Activated CD4-positive, alpha-beta T cell treated with anti-CD3 and anti-CD28 coated beads, Interleukin-2, amount 10 ng/mL, durations not matched to agents 24 days and 14 days (primary cell): Measurements from ENCODE around the gene PMM2. TPM values are rescaled to one million over a fixed set of nuclear protein-coding genes. Genes with fewer than 3 reads are reported as not detected.
"Not testable (repeated sequence)": the region's sequence is repeated elsewhere in the genome, so short reads cannot be mapped to it uniquely, and the experiment has no call there.

Experiments used
- DNase-seq: peaks from one replicate; pipeline ENCODE4 v3.0.0; 2022
- H3K27ac Mint-ChIP-seq: one replicate; pipeline ENCODE4 v1.8.0; 2022; ENCODE audit warnings: mild to moderate bottlenecking, mixed read lengths
- H3K27me3 Mint-ChIP-seq: one replicate; pipeline ENCODE4 v1.8.0; 2022; ENCODE audit warnings: mixed read lengths
- H3K36me3 Mint-ChIP-seq: one replicate; pipeline ENCODE4 v1.8.0; 2022; ENCODE audit warnings: low read depth, mild to moderate bottlenecking, mixed read lengths
- H3K4me1 Mint-ChIP-seq: one replicate; pipeline ENCODE4 v1.8.0; 2021; ENCODE audit warnings: mixed read lengths
- H3K4me3 Mint-ChIP-seq: one replicate; pipeline ENCODE4 v1.8.0; 2022; ENCODE audit warnings: mild to moderate bottlenecking, moderate library complexity, mixed read lengths
- H3K9me3 Mint-ChIP-seq: one replicate; pipeline ENCODE4 v1.8.0; 2021; ENCODE audit warnings: mixed read lengths
- intact Hi-C: fragments of 100-400 bp; cut with micrococcal nuclease; formaldehyde crosslinking; loops from one replicate; pipeline ENCODE4 v1.15.1; 2023
- total RNA-seq: library from RNA; stranded (reverse); gene quantifications from 2 replicates; pipeline ENCODE4 v1.2.3, GENCODE V29; 2022

PMM2 gene
- total RNA-seq, 1 donor from 2014 or later: 74.1 TPM

- Mint-ChIP-seq H3K9me3 (no peaks in the 10 kb centered on the region), H3K27ac (peak overlapping the region; percentile 89), H3K36me3 (peaks cover 12% of the 10 kb centered on the region), H3K4me3 (peak overlapping the region; percentile 85), H3K27me3 (no peaks in the 10 kb centered on the region), H3K4me1 (peaks cover 44% of the 10 kb centered on the region)
- no peak for DNase-seq
- intact Hi-C loops: loop anchor here (5.0 kb wide), 1 partner anchor 300 kb away; no protein-coding TSS in a partner anchor
Measured at GRCh38 chr16:8866884-8867215, 69.2 kb downstream of the PMM2 start.

- no peaks in the 10 kb centered on the region for H3K27me3 Mint-ChIP-seq
- intact Hi-C loops: loop anchor here (5.0 kb wide), 1 partner anchor 300 kb away; no protein-coding TSS in a partner anchor
- H3K27ac Mint-ChIP-seq: peak overlapping the region; percentile 89
- H3K4me1 Mint-ChIP-seq: peaks cover 41% of the 10 kb centered on the region
- DNase-seq: peak; percentile 75
- H3K9me3 Mint-ChIP-seq: no peaks in the 10 kb centered on the region
- H3K4me3 Mint-ChIP-seq: peak overlapping the region; percentile 85
- peaks cover 8% of the 10 kb centered on the region for H3K36me3 Mint-ChIP-seq
Measured at GRCh38 chr16:8867216-8867931, 69.7 kb downstream of the PMM2 start.

GRCh38 chr16:8867932-8868415 is 70.3 kb downstream of the PMM2 start:
- no peaks in the 10 kb centered on the region for H3K27me3 Mint-ChIP-seq
- intact Hi-C loops: loop anchor here (2.0 to 5.0 kb wide), 3 partner anchors 17 to 301 kb away; partner anchors contain the start of gene ABAT
- H3K9me3 Mint-ChIP-seq: no peaks in the 10 kb centered on the region

GRCh38 chr16:8868416-8869211 is 71.0 kb downstream of the PMM2 start, which contains the start of gene CARHSP1:
Gene CARHSP1 (minus strand): TSS chr16:8869006. CDS start chr16:8859328, 9,678 bp downstream.
- Mint-ChIP-seq H3K4me1 (peaks cover 39% of the 10 kb centered on the region), H3K27me3 (no peaks in the 10 kb centered on the region), H3K4me3 (peak within 1 kb of the TSS; percentile 90), H3K36me3 (peaks cover 8% of the 10 kb centered on the region), H3K27ac (peak within 1 kb of the TSS; percentile 89), H3K9me3 (no peaks in the 10 kb centered on the region)
- intact Hi-C loops: loop anchor here (1.0 to 5.0 kb wide), 5 partner anchors 18 to 301 kb away; partner anchors contain the start of genes ABAT, HAPSTR1, PMM2 and TMEM186
- DNase-seq: peak; percentile 95

More at GRCh38 chr16:8867932-8868415, 70.3 kb downstream of the PMM2 start:
- peaks cover 39% of the 10 kb centered on the region for H3K4me1 Mint-ChIP-seq
- DNase-seq: no peak
- H3K27ac Mint-ChIP-seq: peak overlapping the region; percentile 89
- peak overlapping the region; percentile 85 for H3K4me3 Mint-ChIP-seq
- peaks cover 8% of the 10 kb centered on the region for H3K36me3 Mint-ChIP-seq

GRCh38 chr16:8869212-8869987 is 71.8 kb downstream of the PMM2 start:
- no peak for DNase-seq
- Mint-ChIP-seq H3K27ac (peak overlapping the region; percentile 89), H3K27me3 (no peaks in the 10 kb centered on the region), H3K4me3 (peak overlapping the region; percentile 90), H3K4me1 (peaks cover 37% of the 10 kb centered on the region), H3K36me3 (peaks cover 4% of the 10 kb centered on the region), H3K9me3 (no peaks in the 10 kb centered on the region)
- intact Hi-C loops: loop anchor here (1.0 to 5.0 kb wide), 5 partner anchors 19 to 302 kb away; partner anchors contain the start of genes ABAT, HAPSTR1, PMM2 and TMEM186

- H3K36me3 Mint-ChIP-seq, H3K9me3 Mint-ChIP-seq, H3K27me3 Mint-ChIP-seq, DNase-seq, H3K27ac Mint-ChIP-seq: not testable (repeated sequence)
- Mint-ChIP-seq H3K4me1 (peaks cover 38% of the 10 kb centered on the region), H3K4me3 (peak overlapping the region; percentile 90)
- intact Hi-C loops: loop anchor here (1.0 to 5.0 kb wide), 5 partner anchors 19 to 303 kb away; partner anchors contain the start of genes ABAT, HAPSTR1, PMM2 and TMEM186
Measured at GRCh38 chr16:8869988-8870241, 72.3 kb downstream of the PMM2 start.

- intact Hi-C loops: no loop called here
- Mint-ChIP-seq H3K4me1 (peaks cover 22% of the 10 kb centered on the region), H3K9me3 (no peaks in the 10 kb centered on the region), H3K27ac (no peak overlapping the region), H3K27me3 (no peaks in the 10 kb centered on the region), H3K36me3 (peaks cover under 1% of the 10 kb centered on the region), H3K4me3 (no peak overlapping the region)
- no peak for DNase-seq
Measured at GRCh38 chr16:8872071-8872470, 74.4 kb downstream of the PMM2 start.

GRCh38 chr16:8872967-8873865 is 75.6 kb downstream of the PMM2 start:
- Mint-ChIP-seq H3K27ac (peak overlapping the region; percentile 29), H3K4me3 (no peak overlapping the region), H3K9me3 (no peaks in the 10 kb centered on the region), H3K27me3 (no peaks in the 10 kb centered on the region), H3K36me3 (no peaks in the 10 kb centered on the region), H3K4me1 (peaks cover 19% of the 10 kb centered on the region)
- no peak for DNase-seq
- intact Hi-C loops: no loop called here

GRCh38 chr16:8873866-8874195 is 76.2 kb downstream of the PMM2 start:
- intact Hi-C loops, H3K36me3 Mint-ChIP-seq, H3K9me3 Mint-ChIP-seq, H3K4me3 Mint-ChIP-seq, H3K27me3 Mint-ChIP-seq, DNase-seq, H3K27ac Mint-ChIP-seq: not testable (repeated sequence)
- H3K4me1 Mint-ChIP-seq: peaks cover 19% of the 10 kb centered on the region

- H3K9me3 Mint-ChIP-seq: no peaks in the 10 kb centered on the region
Measured at GRCh38 chr16:8874388-8874787, 76.7 kb downstream of the PMM2 start.

GRCh38 chr16:8875317-8875716 is 77.7 kb downstream of the PMM2 start:
- H3K4me3 Mint-ChIP-seq, H3K9me3 Mint-ChIP-seq, H3K27me3 Mint-ChIP-seq, DNase-seq, intact Hi-C loops, H3K36me3 Mint-ChIP-seq, H3K27ac Mint-ChIP-seq: not testable (repeated sequence)
- peaks cover 18% of the 10 kb centered on the region for H3K4me1 Mint-ChIP-seq

More at GRCh38 chr16:8874388-8874787, 76.7 kb downstream of the PMM2 start:
- Mint-ChIP-seq H3K27ac (no peak overlapping the region), H3K4me1 (peaks cover 16% of the 10 kb centered on the region), H3K4me3 (no peak overlapping the region), H3K36me3 (no peaks in the 10 kb centered on the region), H3K27me3 (no peaks in the 10 kb centered on the region)
- intact Hi-C loops: no loop called here
- no peak for DNase-seq

- H3K4me1 Mint-ChIP-seq: peaks cover 9% of the 10 kb centered on the region
- H3K27me3 Mint-ChIP-seq: no peaks in the 10 kb centered on the region
- intact Hi-C loops: no loop called here
- DNase-seq: no peak
- H3K9me3 Mint-ChIP-seq: no peaks in the 10 kb centered on the region
- H3K4me3 Mint-ChIP-seq: no peak overlapping the region
- no peaks in the 10 kb centered on the region for H3K36me3 Mint-ChIP-seq
- H3K27ac Mint-ChIP-seq: no peak overlapping the region
Measured at GRCh38 chr16:8877894-8878522, 80.4 kb downstream of the PMM2 start.
